Cardiac muscle cell (in vitro differentiated cells and primary cell): ENCODE results near the gene TMEM163. TPM values are rescaled to one million over a fixed set of nuclear protein-coding genes. Genes with fewer than 3 reads are reported as not detected.

Experiments used
- DNase-seq, 2 donors: peaks; one replicate each; pipeline versions ENCODE4 v3.0.0 to v3.0.0-alpha.2; 2010 to 2017; ENCODE audit warnings: low read depth in 1 of 2, low spot score in 1 of 2
- H3K27ac ChIP-seq: fragments of 200-600 bp; sonication (generic); 2 replicates; pipeline ENCODE4 v1.5.1; 2016
- H3K27me3 ChIP-seq: fragments of 200-600 bp; sonication (generic); 2 replicates; pipeline ENCODE4 v1.6.0; 2016; ENCODE audit warnings: control low read depth
- H3K36me3 ChIP-seq: fragments of 200-600 bp; sonication (generic); 2 replicates; pipeline ENCODE4 v1.5.1; 2016; ENCODE audit warnings: control low read depth
- H3K4me1 ChIP-seq: fragments of 200-600 bp; sonication (generic); 2 replicates; pipeline ENCODE4 v1.8.1; 2017; ENCODE audit warnings: low read depth, mild to moderate bottlenecking, mixed run types
- H3K4me3 ChIP-seq: fragments of 200-600 bp; sonication (generic); 2 replicates; pipeline ENCODE4 v1.5.1; 2016; ENCODE audit warnings: mild to moderate bottlenecking
- H3K9me3 ChIP-seq: fragments of 200-600 bp; sonication (generic); 2 replicates; pipeline ENCODE4 v1.5.1; 2017; ENCODE audit warnings: low read depth, mild to moderate bottlenecking, control low read depth
- CTCF ChIP-seq: IDR thresholded peaks from 2 replicates; pipeline ENCODE4 v1.5.1; 2012; ENCODE audit warnings: low read depth, mild to moderate bottlenecking, low read length
- polyA plus RNA-seq: library from polyadenylated mRNA; unstranded; fragments of >200 nt; fragmentation: Nextera tagmentation; extraction: Ambion mirVana; gene quantifications from 2 replicates; pipeline ENCODE4 v1.2.1, GENCODE V29; 2016
- total RNA-seq: library from RNA; depleted of rRNA; stranded (reverse); fragments of >200 nt; gene quantifications from 2 replicates; pipeline ENCODE4 v1.2.3, GENCODE V29; 2016

Gene TMEM163
- total and polyA plus RNA-seq, 2 experiments from 2014 or later, result 45.8 to 58.1 TPM

DNA sequence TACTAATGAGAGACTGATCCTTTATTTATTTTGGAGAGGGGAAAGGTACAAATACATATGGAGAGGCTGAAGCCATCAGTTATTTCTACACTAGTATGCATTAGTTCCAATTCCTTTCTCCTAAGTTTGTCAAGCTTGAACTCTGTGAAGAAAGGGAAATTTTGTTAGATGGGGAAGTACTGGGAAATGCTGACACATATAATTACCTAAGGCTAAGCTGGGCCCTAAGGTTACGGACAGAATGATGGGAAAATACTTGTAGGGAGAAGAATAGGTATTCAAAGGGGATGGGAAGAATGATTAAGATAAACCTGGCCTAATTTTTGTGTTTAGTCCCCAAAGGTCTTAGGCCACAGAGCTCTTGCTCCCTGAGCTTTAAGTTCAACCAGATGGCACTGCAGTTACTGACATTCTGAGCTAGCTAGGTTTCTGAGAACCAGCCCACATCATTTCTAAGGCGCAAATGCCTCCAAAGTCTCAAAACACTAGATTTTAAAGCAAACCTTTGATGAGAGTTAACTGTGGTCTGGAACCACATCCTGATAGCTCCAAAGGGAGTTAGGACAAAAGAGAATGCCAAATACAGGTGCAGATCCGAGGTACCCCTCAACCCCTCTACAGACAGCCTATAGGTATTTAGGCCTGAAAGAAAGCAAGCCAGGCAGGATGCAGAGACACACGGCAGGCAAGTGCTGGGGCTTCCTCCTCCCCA, 2.7 kb downstream of the TMEM163 start:
- Histone ChIP-seq H3K27me3 (peaks cover 65% of the 10 kb centered on the region), H3K9me3 (no peaks in the 10 kb centered on the region), H3K4me3 (peak overlapping the region; percentile 80), H3K36me3 (no peaks in the 10 kb centered on the region), H3K4me1 (peaks cover 13% of the 10 kb centered on the region), H3K27ac (no peak overlapping the region)
- DNase-seq, result no peak
- TF ChIP-seq CTCF, result no peak

GRCh38 chr2:134714228-134714627, 4.6 kb downstream of the TMEM163 start:
- DNase-seq, result no peak
- Histone ChIP-seq H3K27me3 (peaks cover 46% of the 10 kb centered on the region), H3K4me1 (peaks cover 18% of the 10 kb centered on the region), H3K9me3 (no peaks in the 10 kb centered on the region), H3K36me3 (no peaks in the 10 kb centered on the region), H3K27ac (no peak overlapping the region), H3K4me3 (no peak overlapping the region)
- TF ChIP-seq CTCF, result no peak

DNA sequence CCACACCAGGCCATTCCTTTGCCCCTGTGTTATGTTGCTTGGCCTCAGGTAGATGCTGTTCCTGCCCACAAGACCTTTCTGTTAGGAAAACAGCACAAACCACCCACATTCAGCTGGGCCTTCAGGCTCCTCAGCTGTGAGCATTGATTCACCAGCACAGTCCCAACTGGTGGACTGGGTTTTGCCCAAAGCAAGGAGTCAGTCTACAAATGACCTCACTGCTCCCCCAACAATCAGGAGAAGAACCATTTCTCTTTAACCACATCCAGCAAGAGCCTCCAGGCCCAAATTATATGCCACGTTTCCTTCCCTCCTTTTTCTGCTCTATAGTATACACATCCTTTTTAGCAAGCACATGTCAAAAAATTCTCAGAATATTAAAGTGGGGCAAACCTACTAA, 5.2 kb downstream of the TMEM163 start:
- H3K27me3 ChIP-seq, result peaks cover 45% of the 10 kb centered on the region
- peaks cover 18% of the 10 kb centered on the region for H3K4me1 ChIP-seq
- no peak for TF ChIP-seq CTCF
- H3K27ac ChIP-seq, result no peak overlapping the region
- no peaks in the 10 kb centered on the region for H3K9me3 ChIP-seq
- no peaks in the 10 kb centered on the region for H3K36me3 ChIP-seq
- DNase-seq, result no peak
- no peak overlapping the region for H3K4me3 ChIP-seq

- no peaks in the 10 kb centered on the region for H3K36me3 ChIP-seq
- no peak for DNase-seq
- H3K27me3 ChIP-seq, result peaks cover 41% of the 10 kb centered on the region
- H3K4me1 ChIP-seq, result peaks cover 18% of the 10 kb centered on the region
- H3K9me3 ChIP-seq, result no peaks in the 10 kb centered on the region
- no peak overlapping the region for H3K4me3 ChIP-seq
- no peak overlapping the region for H3K27ac ChIP-seq
- TF ChIP-seq CTCF, result no peak
These were observed 5.6 kb downstream of the TMEM163 start for GRCh38 chr2:134713176-134713575.

DNA sequence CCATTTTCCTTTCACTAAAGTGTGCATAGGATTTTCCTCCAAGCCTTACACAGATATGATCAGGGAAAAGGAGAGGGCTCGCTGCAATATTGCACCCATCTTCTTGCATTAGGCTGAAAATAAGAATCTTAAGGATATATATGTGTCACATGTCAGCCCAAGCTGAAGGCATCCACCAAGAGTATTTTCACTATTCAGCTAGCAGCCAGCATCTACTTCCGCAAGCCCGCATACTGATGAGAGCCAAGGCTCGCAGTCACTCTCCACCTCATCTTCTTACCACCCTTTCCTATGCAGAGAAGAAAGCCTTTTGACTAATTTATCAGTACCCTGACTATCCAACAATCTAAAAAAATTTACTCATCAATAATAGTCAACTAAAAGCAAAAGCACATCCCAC, 6.1 kb downstream of the TMEM163 start:
- no peak overlapping the region for H3K27ac ChIP-seq
- peaks cover 18% of the 10 kb centered on the region for H3K4me1 ChIP-seq
- H3K4me3 ChIP-seq, result no peak overlapping the region
- H3K36me3 ChIP-seq, result no peaks in the 10 kb centered on the region
- no peaks in the 10 kb centered on the region for H3K9me3 ChIP-seq
- DNase-seq, result no peak
- H3K27me3 ChIP-seq, result peaks cover 38% of the 10 kb centered on the region
- TF ChIP-seq CTCF, result no peak
